HFF-Myc (cell line): Measurements from ENCODE around the gene FAM222B.
A peak's percentile ranks its signal among the peaks of the same experiment; 100 is the strongest.

Source experiments
- DNase-seq: peaks from one replicate; pipeline ENCODE4 v3.0.0-alpha.2; 2011; ENCODE audit warnings: low read depth; ENCODE audit errors: extremely low read depth
- H3K4me3 ChIP-seq: replicated peaks from 2 replicates; pipeline ENCODE4 v1.5.1; 2011; ENCODE audit warnings: low read depth, mild to moderate bottlenecking, control low read depth, low read length
- CTCF ChIP-seq: IDR thresholded peaks from 2 replicates; pipeline ENCODE4 v1.5.1; 2012; ENCODE audit warnings: mild to moderate bottlenecking, low read depth, low read length, control low read depth; ENCODE audit errors: missing control alignments

The FAM222B gene

GRCh38 chr17:28743243-28744103 lies 99.1 kb downstream of the FAM222B start, which contains the start of gene TRAF4:
TSS of gene TRAF4 (plus strand) at chr17:28744011. CDS start at chr17:28744113, 102 bp downstream.
- peak; percentile 81 for DNase-seq

GRCh38 chr17:28741358-28742349 lies 100.9 kb downstream of the FAM222B start:
- no peak for TF ChIP-seq CTCF
- H3K4me3 ChIP-seq: no peak overlapping the region
- DNase-seq: no peak

More at GRCh38 chr17:28743243-28744103, 99.1 kb downstream of the FAM222B start, which contains the start of gene TRAF4:
- H3K4me3 ChIP-seq: peak within 1 kb of the TSS; percentile 72
- no peak for TF ChIP-seq CTCF

- no peak for TF ChIP-seq CTCF
- no peak for DNase-seq
- H3K4me3 ChIP-seq: no peak overlapping the region
These were observed 101.9 kb downstream of the FAM222B start for GRCh38 chr17:28740406-28741357.

- no peak for DNase-seq
- TF ChIP-seq CTCF: no peak
- H3K4me3 ChIP-seq: no peak overlapping the region
These were observed 103.8 kb downstream of the FAM222B start for GRCh38 chr17:28738680-28739384.

GRCh38 chr17:28737770-28738679 lies 104.6 kb downstream of the FAM222B start:
- DNase-seq: no peak
- no peak overlapping the region for H3K4me3 ChIP-seq
- no peak for TF ChIP-seq CTCF
